ENCODE results near the gene PER1.

The PER1 gene, protein sequence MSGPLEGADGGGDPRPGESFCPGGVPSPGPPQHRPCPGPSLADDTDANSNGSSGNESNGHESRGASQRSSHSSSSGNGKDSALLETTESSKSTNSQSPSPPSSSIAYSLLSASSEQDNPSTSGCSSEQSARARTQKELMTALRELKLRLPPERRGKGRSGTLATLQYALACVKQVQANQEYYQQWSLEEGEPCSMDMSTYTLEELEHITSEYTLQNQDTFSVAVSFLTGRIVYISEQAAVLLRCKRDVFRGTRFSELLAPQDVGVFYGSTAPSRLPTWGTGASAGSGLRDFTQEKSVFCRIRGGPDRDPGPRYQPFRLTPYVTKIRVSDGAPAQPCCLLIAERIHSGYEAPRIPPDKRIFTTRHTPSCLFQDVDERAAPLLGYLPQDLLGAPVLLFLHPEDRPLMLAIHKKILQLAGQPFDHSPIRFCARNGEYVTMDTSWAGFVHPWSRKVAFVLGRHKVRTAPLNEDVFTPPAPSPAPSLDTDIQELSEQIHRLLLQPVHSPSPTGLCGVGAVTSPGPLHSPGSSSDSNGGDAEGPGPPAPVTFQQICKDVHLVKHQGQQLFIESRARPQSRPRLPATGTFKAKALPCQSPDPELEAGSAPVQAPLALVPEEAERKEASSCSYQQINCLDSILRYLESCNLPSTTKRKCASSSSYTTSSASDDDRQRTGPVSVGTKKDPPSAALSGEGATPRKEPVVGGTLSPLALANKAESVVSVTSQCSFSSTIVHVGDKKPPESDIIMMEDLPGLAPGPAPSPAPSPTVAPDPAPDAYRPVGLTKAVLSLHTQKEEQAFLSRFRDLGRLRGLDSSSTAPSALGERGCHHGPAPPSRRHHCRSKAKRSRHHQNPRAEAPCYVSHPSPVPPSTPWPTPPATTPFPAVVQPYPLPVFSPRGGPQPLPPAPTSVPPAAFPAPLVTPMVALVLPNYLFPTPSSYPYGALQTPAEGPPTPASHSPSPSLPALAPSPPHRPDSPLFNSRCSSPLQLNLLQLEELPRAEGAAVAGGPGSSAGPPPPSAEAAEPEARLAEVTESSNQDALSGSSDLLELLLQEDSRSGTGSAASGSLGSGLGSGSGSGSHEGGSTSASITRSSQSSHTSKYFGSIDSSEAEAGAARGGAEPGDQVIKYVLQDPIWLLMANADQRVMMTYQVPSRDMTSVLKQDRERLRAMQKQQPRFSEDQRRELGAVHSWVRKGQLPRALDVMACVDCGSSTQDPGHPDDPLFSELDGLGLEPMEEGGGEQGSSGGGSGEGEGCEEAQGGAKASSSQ (N-terminal part only)

DNA sequence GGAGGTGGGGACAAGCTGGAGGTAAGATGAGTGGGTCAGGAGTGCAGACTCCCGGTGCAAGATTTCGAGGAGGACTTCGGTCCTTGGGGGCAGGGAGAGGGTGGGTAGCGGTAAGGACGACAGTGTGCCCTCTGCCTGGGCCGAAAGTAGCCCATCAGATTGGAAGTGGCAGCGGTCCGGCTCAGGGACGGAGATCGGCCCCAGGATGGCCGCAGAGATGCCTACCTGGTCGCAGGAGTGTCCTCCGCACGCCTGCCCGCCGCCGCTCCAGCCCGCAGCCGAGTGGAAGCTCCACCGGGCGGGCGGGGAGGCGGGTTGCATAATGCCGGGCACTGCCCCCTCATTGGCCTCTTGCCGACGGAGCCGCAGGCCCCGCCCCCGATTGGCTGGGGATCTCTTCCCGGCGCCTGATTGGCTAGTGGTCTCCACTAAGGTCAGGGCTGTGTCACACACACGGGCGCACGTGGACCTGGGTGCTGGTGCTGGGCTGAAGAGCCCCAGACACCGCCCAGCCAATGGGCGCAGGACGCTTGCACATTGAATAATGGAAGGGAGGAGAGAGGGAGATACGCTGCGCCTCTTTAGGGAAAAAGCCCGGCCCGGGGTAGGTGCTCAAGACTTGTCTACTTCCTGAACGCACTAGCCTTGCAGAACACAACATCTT is at the start of gene PER1:
PER1 (minus strand) TSS at position 293 of the 664 bp plus-strand sequence. CDS start 1,698 bp downstream, outside the sequence.
- TF ChIP-seq, protein P1, sequence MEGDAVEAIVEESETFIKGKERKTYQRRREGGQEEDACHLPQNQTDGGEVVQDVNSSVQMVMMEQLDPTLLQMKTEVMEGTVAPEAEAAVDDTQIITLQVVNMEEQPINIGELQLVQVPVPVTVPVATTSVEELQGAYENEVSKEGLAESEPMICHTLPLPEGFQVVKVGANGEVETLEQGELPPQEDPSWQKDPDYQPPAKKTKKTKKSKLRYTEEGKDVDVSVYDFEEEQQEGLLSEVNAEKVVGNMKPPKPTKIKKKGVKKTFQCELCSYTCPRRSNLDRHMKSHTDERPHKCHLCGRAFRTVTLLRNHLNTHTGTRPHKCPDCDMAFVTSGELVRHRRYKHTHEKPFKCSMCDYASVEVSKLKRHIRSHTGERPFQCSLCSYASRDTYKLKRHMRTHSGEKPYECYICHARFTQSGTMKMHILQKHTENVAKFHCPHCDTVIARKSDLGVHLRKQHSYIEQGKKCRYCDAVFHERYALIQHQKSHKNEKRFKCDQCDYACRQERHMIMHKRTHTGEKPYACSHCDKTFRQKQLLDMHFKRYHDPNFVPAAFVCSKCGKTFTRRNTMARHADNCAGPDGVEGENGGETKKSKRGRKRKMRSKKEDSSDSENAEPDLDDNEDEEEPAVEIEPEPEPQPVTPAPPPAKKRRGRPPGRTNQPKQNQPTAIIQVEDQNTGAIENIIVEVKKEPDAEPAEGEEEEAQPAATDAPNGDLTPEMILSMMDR (IDR thresholded peaks at IDR 0.05; ENCODE audit: insufficient read depth, low read length, missing control alignments) = no peak
- ChIA-PET POLR2A (interaction anchor here (0.9 to 1.0 kb wide), 5 partner anchors 13 to 32 kb away, joined by 3 to 8 read pairs (median 4); no protein-coding TSS in a partner anchor), CTCF (interaction anchor here (2.3 to 3.9 kb wide), 3 partner anchors 8 to 33 kb away, joined by 6 to 38 read pairs (median 14); partner anchors contain the start of gene ALOXE3)
- peak; percentile 80 for DNase-seq (ENCODE audit: low read depth, low spot score)
- H3K4me3 ChIP-seq (ENCODE audit: low read depth, low read length) = peak within 1 kb of the TSS; percentile 95

DNA sequence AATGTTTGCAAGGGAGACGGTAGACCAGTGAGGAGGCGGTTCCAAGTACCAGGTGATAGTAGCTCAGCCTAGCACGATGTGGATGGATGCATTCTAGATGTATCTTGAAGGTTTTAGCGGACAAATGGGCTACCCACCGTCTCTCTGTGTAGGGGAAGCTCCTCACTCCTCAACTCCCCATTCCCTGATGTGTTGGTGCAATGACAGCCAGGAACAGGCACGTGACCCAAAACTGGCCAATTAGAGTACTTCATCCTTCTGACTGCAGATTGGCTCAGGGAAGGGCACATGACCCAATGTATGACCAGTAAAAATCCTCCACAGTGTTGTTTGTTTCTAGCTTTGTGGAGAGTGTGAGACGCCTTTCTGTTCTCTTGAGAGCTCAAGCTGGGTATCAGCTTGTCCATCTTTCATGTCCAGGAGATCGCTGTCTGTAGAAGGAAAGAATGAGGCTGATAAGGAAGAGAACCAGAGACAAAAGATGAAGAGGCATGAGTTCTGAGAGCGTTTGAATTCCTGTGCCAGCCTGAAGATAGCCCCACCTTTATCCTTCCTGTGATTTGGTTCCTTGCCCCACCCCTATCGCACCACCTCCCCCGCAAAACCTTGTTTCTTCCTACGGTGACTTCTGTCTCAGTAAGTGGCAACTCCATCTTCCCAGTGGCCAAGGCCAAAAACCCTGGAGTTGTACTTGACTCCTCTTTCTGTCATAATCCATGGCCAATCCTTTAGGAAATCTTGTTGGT is 40.0 kb upstream of the PER1 start:
- H3K4me3 ChIP-seq (ENCODE audit: low read depth, low read length) = peak overlapping the region; percentile 41
- TF ChIP-seq, protein P1 (IDR thresholded peaks at IDR 0.05; ENCODE audit: insufficient read depth, low read length, missing control alignments) = no peak
- CTCF ChIA-PET = interaction anchor here (0.8 to 2.9 kb wide), 5 partner anchors 16 to 109 kb away, joined by 3 to 14 read pairs (median 3); partner anchors contain the start of genes ALOXE3 and TMEM107
- DNase-seq (ENCODE audit: low read depth, low spot score) = no peak
- POLR2A ChIA-PET = interaction anchor here (0.7 to 1.5 kb wide), 2 partner anchors 18 to 19 kb away, joined by 6 to 9 read pairs; partner anchors contain the start of gene AURKB

DNA sequence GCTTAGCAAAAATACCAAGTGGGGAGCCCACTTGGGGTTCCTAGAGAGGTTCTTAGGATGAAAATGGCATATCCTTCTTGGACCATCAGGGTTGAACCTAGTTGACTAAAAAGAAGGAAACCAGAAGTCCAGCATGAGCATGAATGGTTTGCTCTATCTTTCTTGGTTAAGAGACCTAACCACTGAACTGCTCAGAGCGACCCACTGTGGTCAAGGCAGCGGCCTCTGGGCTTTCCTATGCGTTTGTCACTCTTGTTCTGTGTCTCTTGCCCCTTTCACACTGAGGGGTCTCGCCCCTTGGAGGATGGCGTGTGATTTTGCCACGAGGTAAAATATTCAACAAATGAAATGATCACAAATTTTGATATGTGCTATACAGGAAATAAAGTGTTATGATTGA is 38.3 kb upstream of the PER1 start:
- CTCF ChIA-PET = interaction anchor here (1.2 to 3.0 kb wide), 4 partner anchors 11 to 109 kb away, joined by 4 to 16 read pairs (median 10); partner anchors contain the start of gene ALOXE3
- POLR2A ChIA-PET = interaction anchor here (0.7 to 1.3 kb wide), 6 partner anchors 17 to 71 kb away, joined by 3 to 8 read pairs (median 6); partner anchors contain the start of genes AURKB and PFAS
- TF ChIP-seq, protein P1 (IDR thresholded peaks at IDR 0.05; ENCODE audit: insufficient read depth, low read length, missing control alignments) = no peak
- peak overlapping the region; percentile 31 for H3K4me3 ChIP-seq (ENCODE audit: low read depth, low read length)
- DNase-seq (ENCODE audit: low read depth, low spot score) = no peak

DNA sequence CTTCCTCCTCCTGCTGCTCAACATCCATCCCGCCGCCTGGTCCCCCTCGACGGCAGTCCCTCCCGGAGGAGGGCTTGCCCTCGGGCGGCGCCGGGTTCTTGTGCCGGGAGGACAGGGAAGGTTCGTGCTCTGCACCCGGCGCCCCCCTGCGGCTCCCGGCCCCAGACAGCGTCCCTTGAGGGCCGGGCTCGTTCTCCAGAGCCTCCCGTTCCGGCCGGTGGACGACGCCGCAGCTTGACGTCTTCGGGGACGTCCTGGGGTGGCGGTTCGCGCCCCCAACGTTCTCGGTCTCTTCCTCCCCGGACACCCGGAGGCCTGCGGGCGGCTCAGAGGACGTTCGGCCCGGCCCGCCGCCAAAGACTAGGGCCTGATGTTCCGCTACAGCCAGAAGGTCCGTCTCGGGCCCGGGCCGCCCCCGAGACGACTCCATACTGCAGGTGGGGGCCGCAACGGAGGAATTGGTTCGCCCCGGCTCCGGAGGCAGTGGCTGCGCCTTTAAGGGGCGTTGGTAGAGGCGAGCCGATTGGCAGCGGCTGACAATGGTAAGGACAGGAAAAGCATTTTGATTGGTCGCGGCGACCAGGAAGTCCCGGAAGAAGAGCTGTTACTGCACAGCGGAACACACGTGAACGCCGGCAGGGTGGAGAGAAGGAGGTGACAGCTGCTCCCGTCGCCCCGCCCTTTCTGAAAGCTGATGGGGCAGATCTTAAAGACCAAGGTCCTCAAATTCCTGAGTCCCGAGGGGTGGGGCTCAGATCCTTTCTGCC is 37.7 kb upstream of the PER1 start, which contains the start of gene BORCS6:
BORCS6 (minus strand) TSS at position 470 of the 767 bp plus-strand sequence; CDS start at position 430, 40 bp downstream.
- CTCF ChIA-PET = interaction anchor here (1.2 to 3.0 kb wide), 5 partner anchors 10 to 110 kb away, joined by 4 to 16 read pairs (median 6); partner anchors contain the start of gene ALOXE3
- POLR2A ChIA-PET = interaction anchor here (0.7 to 1.3 kb wide), 6 partner anchors 17 to 70 kb away, joined by 3 to 8 read pairs (median 6); partner anchors contain the start of genes AURKB and PFAS
- DNase-seq (ENCODE audit: low read depth, low spot score) = peak; percentile 93
- peak within 1 kb of the TSS; percentile 79 for H3K4me3 ChIP-seq (ENCODE audit: low read depth, low read length)
- TF ChIP-seq, protein P1 (IDR thresholded peaks at IDR 0.05; ENCODE audit: insufficient read depth, low read length, missing control alignments) = no peak

Data from AG04449 (cell line).